NCI-H2081 treated with DMSO at 0.1 percent for 48 hours (cell line): ENCODE measurements around the gene HLA-DMA.
A peak's percentile ranks its signal among the peaks of the same experiment; 100 is the strongest.

ENCODE experiments used
- DNase-seq: peaks from one replicate; lab custom pipeline; 2025; lab: John Stamatoyannopoulos, UW

HLA-DMA gene

GRCh38 chr6:32974541-32975308 lies 21.8 kb upstream of the HLA-DMA start:
- DNase-seq = no peak

GRCh38 chr6:32974016-32974333 lies 21.1 kb upstream of the HLA-DMA start:
- no peak for DNase-seq

GRCh38 chr6:32973144-32974015 lies 20.5 kb upstream of the HLA-DMA start:
- no peak for DNase-seq

- no peak for DNase-seq
These were observed 19.7 kb upstream of the HLA-DMA start for GRCh38 chr6:32972353-32973143.

- peak; percentile 98 for DNase-seq
These were observed 18.9 kb upstream of the HLA-DMA start for GRCh38 chr6:32971581-32972352.

GRCh38 chr6:32971242-32971580 lies 18.3 kb upstream of the HLA-DMA start:
- no peak for DNase-seq

- no peak for DNase-seq
These were observed 17.7 kb upstream of the HLA-DMA start for GRCh38 chr6:32970413-32971241.

- DNase-seq = no peak
These were observed 17.0 kb upstream of the HLA-DMA start for GRCh38 chr6:32969685-32970412.

- DNase-seq = no peak
These were observed 16.2 kb upstream of the HLA-DMA start for GRCh38 chr6:32968867-32969684.

- DNase-seq = peak; percentile 49
These were observed 15.4 kb upstream of the HLA-DMA start, which contains the start of gene BRD2 for GRCh38 chr6:32968093-32968866. Gene BRD2, plus strand, starts transcription at chr6:32968594. Its CDS starts 4,305 bp downstream, at chr6:32972899.

- DNase-seq = no peak
These were observed 14.5 kb upstream of the HLA-DMA start for GRCh38 chr6:32967151-32968091.

GRCh38 chr6:32964776-32965175 lies 11.9 kb upstream of the HLA-DMA start:
- DNase-seq = no peak

GRCh38 chr6:32963866-32964265 lies 11.0 kb upstream of the HLA-DMA start:
- DNase-seq = no peak

- DNase-seq = no peak
These were observed 9.4 kb upstream of the HLA-DMA start for GRCh38 chr6:32962213-32962826.

- no peak for DNase-seq
These were observed 7.7 kb upstream of the HLA-DMA start for GRCh38 chr6:32960563-32960962.

GRCh38 chr6:32956176-32956575 lies 3.3 kb upstream of the HLA-DMA start:
- DNase-seq = no peak
